Measurements from ENCODE around the gene PHC3.
A peak's percentile ranks its signal among the peaks of the same experiment; 100 is the strongest.

The PHC3 gene

GRCh38 chr3:170055209-170055608 lies 126.3 kb downstream of the PHC3 start:
- no peak for TF ChIP-seq ISL1 (CRISPR knock-in tag; IDR thresholded peaks at IDR 0.05)
- TF ChIP-seq SNAI2 (CRISPR knock-in tag; IDR thresholded peaks at IDR 0.05) = no peak
- no peak for TF ChIP-seq RARB (CRISPR knock-in tag; IDR thresholded peaks at IDR 0.05)
- no peak for TF ChIP-seq GLIS3 (CRISPR knock-in tag; IDR thresholded peaks at IDR 0.05)
- TF ChIP-seq, protein P1, sequence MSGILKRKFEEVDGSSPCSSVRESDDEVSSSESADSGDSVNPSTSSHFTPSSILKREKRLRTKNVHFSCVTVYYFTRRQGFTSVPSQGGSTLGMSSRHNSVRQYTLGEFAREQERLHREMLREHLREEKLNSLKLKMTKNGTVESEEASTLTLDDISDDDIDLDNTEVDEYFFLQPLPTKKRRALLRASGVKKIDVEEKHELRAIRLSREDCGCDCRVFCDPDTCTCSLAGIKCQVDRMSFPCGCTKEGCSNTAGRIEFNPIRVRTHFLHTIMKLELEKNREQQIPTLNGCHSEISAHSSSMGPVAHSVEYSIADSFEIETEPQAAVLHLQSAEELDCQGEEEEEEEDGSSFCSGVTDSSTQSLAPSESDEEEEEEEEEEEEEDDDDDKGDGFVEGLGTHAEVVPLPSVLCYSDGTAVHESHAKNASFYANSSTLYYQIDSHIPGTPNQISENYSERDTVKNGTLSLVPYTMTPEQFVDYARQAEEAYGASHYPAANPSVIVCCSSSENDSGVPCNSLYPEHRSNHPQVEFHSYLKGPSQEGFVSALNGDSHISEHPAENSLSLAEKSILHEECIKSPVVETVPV (CRISPR knock-in tag; IDR thresholded peaks at IDR 0.05) = no peak
- no peak for TF ChIP-seq ARNTL (CRISPR knock-in tag; IDR thresholded peaks at IDR 0.05; ENCODE audit: borderline replicate concordance, low read depth)
- TF ChIP-seq ZFP30 (CRISPR knock-in tag; IDR thresholded peaks at IDR 0.05) = no peak
- TF ChIP-seq POU6F1 (CRISPR knock-in tag; IDR thresholded peaks at IDR 0.05; ENCODE audit: borderline replicate concordance, low read depth) = no peak
- TF ChIP-seq ZC3H10 (CRISPR knock-in tag; IDR thresholded peaks at IDR 0.05) = no peak
- TF ChIP-seq ZNF70 (CRISPR knock-in tag; IDR thresholded peaks at IDR 0.05) = no peak
- TF ChIP-seq, protein P2, sequence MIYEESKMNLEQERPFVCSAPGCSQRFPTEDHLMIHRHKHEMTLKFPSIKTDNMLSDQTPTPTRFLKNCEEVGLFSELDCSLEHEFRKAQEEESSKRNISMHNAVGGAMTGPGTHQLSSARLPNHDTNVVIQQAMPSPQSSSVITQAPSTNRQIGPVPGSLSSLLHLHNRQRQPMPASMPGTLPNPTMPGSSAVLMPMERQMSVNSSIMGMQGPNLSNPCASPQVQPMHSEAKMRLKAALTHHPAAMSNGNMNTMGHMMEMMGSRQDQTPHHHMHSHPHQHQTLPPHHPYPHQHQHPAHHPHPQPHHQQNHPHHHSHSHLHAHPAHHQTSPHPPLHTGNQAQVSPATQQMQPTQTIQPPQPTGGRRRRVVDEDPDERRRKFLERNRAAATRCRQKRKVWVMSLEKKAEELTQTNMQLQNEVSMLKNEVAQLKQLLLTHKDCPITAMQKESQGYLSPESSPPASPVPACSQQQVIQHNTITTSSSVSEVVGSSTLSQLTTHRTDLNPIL (CRISPR knock-in tag; IDR thresholded peaks at IDR 0.05; ENCODE audit: low read depth) = no peak
- TF ChIP-seq TOX (CRISPR knock-in tag; IDR thresholded peaks at IDR 0.05; ENCODE audit: borderline replicate concordance) = no peak
- no peak for TF ChIP-seq PPARA (CRISPR knock-in tag; IDR thresholded peaks at IDR 0.05; ENCODE audit: borderline replicate concordance)
- TF ChIP-seq TCF4 (CRISPR knock-in tag; IDR thresholded peaks at IDR 0.05; ENCODE audit: borderline replicate concordance) = no peak
- TF ChIP-seq ESRRG (CRISPR knock-in tag; IDR thresholded peaks at IDR 0.05) = no peak
- TF ChIP-seq CSDC2 (CRISPR knock-in tag; IDR thresholded peaks at IDR 0.05) = no peak
- TF ChIP-seq, protein P3, sequence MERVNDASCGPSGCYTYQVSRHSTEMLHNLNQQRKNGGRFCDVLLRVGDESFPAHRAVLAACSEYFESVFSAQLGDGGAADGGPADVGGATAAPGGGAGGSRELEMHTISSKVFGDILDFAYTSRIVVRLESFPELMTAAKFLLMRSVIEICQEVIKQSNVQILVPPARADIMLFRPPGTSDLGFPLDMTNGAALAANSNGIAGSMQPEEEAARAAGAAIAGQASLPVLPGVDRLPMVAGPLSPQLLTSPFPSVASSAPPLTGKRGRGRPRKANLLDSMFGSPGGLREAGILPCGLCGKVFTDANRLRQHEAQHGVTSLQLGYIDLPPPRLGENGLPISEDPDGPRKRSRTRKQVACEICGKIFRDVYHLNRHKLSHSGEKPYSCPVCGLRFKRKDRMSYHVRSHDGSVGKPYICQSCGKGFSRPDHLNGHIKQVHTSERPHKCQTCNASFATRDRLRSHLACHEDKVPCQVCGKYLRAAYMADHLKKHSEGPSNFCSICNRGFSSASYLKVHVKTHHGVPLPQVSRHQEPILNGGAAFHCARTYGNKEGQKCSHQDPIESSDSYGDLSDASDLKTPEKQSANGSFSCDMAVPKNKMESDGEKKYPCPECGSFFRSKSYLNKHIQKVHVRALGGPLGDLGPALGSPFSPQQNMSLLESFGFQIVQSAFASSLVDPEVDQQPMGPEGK (CRISPR knock-in tag; IDR thresholded peaks at IDR 0.05; ENCODE audit: borderline replicate concordance) = no peak
- no peak for TF ChIP-seq BACH2 (CRISPR knock-in tag; IDR thresholded peaks at IDR 0.05; ENCODE audit: borderline replicate concordance)

DNA sequence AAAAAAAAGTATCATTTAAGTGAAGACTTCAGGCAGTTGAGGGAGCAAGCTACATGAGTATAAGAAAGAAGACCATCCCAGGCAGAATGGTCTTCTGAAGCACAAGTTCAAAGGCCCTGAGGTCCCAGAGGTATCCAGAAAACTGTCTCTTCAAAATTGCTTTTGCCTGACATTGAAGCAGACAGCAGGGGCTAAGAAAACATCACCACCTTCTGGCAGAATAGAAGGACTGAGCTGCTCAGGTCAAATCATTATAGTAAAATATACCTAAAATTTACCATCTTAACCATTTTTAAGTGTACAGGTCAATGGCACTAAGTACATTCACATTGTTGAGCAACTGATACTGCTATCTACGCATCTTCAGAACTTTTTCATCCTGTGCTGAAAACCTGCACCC lies 127.3 kb downstream of the PHC3 start:
- peak; percentile 62 for ATAC-seq
- no peak for TF ChIP-seq RARB (CRISPR knock-in tag; IDR thresholded peaks at IDR 0.05)
- no peak for TF ChIP-seq ZFP3 (CRISPR knock-in tag; IDR thresholded peaks at IDR 0.05)
- TF ChIP-seq ZNF565 (CRISPR knock-in tag; conservative IDR thresholded peaks at IDR 0.05; ENCODE audit: low read depth) = no peak
- no peak for TF ChIP-seq BACH2 (CRISPR knock-in tag; IDR thresholded peaks at IDR 0.05; ENCODE audit: borderline replicate concordance)
- TF ChIP-seq GLIS3 (CRISPR knock-in tag; IDR thresholded peaks at IDR 0.05) = no peak
- TF ChIP-seq ZNF8 (CRISPR knock-in tag; IDR thresholded peaks at IDR 0.05) = no peak
- TF ChIP-seq OSR1 (CRISPR knock-in tag; IDR thresholded peaks at IDR 0.05) = no peak

More at GRCh38 chr3:170055209-170055608, 126.3 kb downstream of the PHC3 start:
- no peak for ATAC-seq

- ATAC-seq = no peak
- TF ChIP-seq TOX (CRISPR knock-in tag; IDR thresholded peaks at IDR 0.05; ENCODE audit: borderline replicate concordance) = no peak
- TF ChIP-seq ZFP30 (CRISPR knock-in tag; IDR thresholded peaks at IDR 0.05) = no peak
- TF ChIP-seq, protein P2 (CRISPR knock-in tag; IDR thresholded peaks at IDR 0.05; ENCODE audit: low read depth) = no peak
- no peak for TF ChIP-seq ZNF565 (CRISPR knock-in tag; conservative IDR thresholded peaks at IDR 0.05; ENCODE audit: low read depth)
- no peak for TF ChIP-seq BACH2 (CRISPR knock-in tag; IDR thresholded peaks at IDR 0.05; ENCODE audit: borderline replicate concordance)
- no peak for TF ChIP-seq ZNF8 (CRISPR knock-in tag; IDR thresholded peaks at IDR 0.05)
- TF ChIP-seq CSDC2 (CRISPR knock-in tag; IDR thresholded peaks at IDR 0.05) = no peak
Measured at GRCh38 chr3:170052398-170052797, 129.1 kb downstream of the PHC3 start.

Data from SK-N-SH treated with all-trans-retinoic acid at 6 μM for 48 hours (cell line).